CD4-positive, alpha-beta T cell treated with Interleukin-2 at 100 ng/mL for 4 hours (primary cell): Measurements from ENCODE around the gene CNPY4.

Source experiments
- DNase-seq: peaks from one replicate; pipeline ENCODE4 v3.0.0-alpha.2; 2020; ENCODE audit warnings: low spot score

CNPY4 gene

DNA sequence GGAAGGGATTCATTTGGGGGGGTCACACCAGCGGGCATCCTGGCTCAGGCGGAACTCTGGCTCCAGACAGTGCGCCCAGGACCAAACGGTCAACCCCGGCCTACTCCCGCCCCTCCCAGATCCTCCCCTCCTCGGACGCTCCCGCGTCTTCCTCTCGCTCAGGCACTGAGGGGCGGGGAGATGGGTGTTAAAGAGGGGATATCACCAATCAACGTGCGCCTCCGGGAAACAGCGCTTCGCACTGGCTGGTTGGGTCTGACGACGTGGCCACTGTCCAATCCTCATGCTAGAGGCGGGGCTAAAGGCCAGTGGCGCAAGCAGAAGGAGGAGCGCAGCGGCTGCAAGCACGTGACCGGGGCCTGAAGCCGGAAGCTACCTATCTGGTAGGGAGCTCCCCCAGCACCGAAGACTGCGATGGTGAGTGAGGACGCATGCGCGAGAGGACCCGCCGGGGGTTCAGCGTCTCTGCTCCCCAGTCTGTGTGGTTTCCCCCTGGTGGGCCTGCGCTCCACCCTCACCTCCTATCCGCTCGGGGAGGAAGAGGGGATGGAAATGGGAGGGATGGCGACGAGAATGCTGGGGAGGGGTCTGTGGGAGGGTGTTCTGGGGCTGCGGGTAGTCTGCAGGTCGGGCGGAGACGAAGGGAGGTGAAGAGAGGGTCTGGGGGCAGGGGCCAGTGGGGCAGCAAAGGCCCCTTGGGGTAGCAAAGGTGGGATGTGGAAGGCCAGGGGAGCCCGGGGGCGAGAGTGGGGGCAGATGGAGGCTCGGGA lies 29.3 kb downstream of the CNPY4 start, which contains the start of gene LAMTOR4:
TSS of gene LAMTOR4 (plus strand) at position 360 of the 770 bp plus-strand sequence. CDS start at position 415, 55 bp downstream.
- DNase-seq: peak; percentile 98

DNA sequence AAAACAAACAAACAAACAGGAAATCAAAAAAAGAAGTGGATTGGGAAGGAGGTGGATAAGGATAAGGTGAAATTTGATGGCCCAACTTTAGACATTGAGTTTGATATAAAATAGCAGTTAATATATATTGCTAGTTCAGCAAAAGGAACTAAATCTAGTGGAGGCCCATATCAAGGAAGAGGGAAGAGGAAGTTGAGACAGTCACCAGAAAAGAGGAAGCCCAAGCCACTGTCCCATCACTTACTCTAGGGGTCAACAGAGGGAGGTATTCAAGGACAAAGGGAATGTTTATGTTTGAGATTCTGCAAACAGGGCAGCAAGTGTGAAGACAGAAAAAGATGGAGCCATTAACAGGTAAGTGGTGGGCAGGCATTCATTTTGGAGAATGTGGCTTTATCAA lies 33.0 kb downstream of the CNPY4 start:
- no peak for DNase-seq

DNA sequence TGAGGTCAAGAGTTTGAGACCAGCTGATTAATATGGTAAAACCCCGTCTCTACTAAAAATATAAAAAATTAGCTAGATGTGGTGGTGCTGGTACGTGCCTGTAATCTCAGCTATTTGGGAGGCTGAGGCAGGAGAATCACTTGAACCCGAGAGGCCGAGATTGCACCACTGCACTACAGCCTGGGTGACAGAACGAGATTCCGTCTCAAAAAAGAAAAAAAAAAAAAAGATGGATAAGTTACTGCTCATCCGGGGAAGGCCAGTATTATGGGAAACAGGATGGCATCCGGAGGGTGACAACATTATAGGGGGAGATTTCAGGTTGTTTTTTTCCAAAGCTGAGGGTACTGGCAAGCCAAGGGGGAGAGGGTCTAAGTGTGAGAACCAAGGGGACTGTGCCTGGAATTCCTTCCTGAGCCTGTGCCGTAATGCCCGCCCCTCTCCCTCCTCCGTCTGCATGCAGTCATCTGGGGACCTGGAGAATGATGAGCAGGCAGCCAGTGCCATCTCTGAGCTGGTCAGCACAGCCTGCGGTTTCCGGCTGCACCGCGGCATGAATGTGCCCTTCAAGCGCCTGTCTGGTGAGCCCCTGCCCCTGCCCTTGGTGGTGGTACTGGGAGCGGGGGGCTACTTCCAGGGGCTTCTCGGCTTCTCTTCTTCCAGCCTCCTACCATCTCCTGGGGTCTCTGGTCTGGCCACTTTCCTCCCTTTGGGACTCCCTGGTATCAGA lies 33.7 kb downstream of the CNPY4 start:
- no peak for DNase-seq

DNA sequence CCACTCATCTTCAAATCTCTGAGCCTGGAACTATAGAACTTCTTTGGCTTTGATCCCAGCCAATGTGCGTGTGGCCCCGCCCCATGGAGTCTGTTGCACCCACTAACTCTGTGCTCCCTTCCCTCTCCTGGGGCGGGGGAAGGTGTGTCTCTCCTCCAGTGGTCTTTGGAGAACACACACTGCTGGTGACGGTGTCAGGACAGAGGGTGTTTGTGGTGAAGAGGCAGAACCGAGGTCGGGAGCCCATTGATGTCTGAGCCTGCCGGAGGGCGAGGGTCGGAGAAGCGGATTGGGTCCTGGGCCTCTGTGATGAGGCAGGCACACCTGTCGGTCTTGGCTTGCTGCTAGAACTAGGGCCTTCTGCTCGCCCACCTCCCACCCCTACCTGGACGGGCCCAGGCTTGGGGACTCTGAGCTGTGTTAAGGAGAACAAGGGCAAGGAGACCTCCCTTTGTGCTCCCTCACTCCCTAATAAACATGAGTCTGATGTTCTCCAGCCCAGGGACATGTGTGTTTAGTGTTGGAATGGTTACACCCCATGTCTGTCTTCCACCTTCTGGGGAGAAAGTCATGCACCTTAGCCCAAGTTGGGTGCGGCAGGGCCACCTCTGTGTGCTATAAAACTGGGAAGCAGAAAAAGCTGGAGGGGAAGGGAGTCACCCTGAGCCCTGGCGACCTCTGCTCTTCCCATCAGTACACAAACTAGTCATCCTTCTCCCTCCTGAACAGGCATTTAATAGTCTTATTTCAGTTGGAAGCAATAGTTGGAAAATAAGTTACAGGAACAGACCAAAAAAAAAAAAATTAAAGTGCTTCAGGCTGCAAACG lies 34.5 kb downstream of the CNPY4 start:
- DNase-seq: no peak

- DNase-seq: no peak
These were observed 35.4 kb downstream of the CNPY4 start for GRCh38 chr7:100154651-100155491.

GRCh38 chr7:100155553-100156317 lies 36.3 kb downstream of the CNPY4 start:
- no peak for DNase-seq

DNA sequence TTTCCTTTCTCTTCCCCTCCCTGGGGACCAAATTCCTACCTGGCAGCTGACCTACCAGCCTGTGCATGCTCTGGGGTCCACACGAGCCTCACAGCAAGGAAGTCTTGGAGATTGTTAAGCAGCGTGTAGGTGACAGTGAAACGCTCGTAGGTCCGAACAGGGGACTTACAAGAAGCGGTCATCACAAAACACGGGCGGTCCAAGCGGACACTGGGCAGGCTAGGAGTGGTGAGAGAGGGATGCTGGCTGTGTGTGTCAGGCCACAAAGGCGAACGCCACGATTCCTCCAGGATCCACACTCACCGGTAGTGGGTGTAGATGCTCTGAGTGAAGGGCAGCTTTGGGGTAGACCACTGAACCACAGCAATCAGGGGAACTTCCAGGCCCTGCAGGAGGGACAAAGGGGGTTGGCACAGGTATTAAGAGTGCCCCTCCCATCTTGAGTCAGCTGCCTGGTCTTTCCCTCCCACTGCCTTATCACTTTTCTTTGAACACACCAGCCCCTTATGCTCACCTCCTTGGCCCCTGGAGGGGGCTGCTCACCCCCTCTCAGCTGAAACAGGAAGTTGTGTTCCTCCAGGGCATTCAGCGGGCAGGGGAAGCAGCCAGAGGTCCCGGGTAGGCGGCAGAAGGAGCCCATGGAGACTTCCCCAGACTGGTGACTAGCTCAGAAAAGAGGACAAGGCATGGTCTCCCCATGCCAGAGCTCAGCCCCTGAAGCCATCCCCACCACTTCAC lies 37.1 kb downstream of the CNPY4 start:
- DNase-seq: peak; percentile 43

DNA sequence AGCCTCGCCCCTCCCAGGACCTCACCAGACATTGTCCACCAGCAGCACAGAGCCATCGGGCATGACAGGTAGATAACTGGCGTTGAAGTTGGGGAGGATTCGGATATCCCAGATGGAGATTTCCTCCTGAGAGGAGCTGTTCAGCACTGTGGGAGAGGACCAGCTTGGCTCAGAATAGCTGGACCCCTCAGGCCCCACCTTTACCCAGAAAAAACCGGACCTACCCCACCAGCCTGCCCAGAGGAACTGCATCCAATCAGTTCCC lies 37.6 kb downstream of the CNPY4 start:
- DNase-seq: no peak

GRCh38 chr7:100157334-100158228 lies 38.1 kb downstream of the CNPY4 start:
- no peak for DNase-seq

- DNase-seq: peak; percentile 88
These were observed 39.0 kb downstream of the CNPY4 start, which contains the start of gene TRAPPC14 for GRCh38 chr7:100158229-100159098. TSS of gene TRAPPC14 (minus strand) at chr7:100158723. CDS start at chr7:100158499, 224 bp downstream.

DNA sequence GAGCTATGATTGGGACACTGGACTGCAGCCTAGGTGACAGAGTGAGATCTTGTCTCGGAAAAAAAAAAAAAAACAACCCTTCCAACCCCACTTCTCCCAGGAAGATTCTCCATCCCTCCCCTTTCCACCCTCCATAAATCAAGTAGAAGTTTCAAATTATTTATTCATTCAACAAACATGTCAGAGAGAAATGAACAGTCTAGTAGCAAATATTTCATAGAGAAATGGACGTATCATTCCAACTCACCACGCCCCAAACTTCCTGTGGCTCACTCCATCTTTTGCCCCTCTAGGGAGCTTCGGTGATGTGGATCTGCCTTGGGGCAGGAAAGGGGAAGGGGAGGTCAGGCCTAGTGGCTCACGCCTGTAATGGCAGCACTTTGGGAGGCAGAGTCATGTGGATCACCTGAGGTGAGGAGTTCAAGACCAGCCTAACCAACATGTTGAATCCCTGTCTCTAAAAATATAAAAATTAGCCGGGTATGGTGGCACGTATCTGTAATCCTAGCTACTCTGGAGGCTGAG lies 39.7 kb downstream of the CNPY4 start:
- DNase-seq: no peak

DNA sequence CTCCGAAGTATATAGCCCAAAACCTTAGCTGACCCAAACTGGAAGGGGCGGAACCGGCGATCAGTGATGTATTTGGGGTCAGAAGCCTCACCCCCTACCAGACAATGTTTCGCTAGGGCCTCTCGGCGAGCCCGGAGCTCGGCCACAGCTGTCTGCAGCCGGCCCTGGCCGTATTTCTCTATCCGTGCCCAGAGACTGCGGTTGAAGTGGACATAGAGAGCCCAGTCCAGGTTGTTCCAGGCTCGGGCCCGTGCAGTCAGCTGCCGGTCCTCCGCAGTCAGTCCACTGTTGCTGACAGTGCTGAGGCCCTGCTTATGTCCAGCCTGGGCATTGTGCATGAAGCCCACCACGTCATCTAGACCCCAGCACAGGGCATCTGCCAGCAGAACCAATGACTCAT lies 40.6 kb downstream of the CNPY4 start:
- no peak for DNase-seq

DNA sequence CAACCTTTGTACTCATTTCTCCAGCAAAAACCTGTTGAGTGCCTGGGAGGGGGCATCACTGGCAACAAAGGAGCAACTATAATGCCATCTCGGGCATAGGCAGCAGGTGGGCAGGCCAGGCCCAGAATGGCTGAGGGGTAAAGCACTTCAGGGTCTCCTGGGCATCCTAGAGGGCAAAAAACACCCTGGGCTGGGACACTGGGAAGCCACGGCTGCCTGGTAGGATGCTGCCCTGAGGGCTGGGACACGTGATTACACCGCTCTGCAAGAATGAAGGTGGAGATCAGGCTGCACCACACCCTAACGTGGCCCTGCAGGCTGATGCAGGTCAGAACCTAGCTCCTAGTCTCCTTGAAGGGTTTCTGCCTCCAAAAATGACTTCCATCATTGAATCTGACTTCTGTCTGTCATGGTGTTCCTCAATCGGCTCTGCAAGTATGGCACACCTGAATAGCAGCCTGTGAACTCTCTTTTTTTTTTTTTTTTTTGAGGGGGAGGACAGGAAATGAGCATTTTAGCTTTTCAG lies 43.6 kb downstream of the CNPY4 start:
- peak; percentile 16 for DNase-seq

GRCh38 chr7:100163871-100164270 lies 44.4 kb downstream of the CNPY4 start:
- DNase-seq: no peak

DNA sequence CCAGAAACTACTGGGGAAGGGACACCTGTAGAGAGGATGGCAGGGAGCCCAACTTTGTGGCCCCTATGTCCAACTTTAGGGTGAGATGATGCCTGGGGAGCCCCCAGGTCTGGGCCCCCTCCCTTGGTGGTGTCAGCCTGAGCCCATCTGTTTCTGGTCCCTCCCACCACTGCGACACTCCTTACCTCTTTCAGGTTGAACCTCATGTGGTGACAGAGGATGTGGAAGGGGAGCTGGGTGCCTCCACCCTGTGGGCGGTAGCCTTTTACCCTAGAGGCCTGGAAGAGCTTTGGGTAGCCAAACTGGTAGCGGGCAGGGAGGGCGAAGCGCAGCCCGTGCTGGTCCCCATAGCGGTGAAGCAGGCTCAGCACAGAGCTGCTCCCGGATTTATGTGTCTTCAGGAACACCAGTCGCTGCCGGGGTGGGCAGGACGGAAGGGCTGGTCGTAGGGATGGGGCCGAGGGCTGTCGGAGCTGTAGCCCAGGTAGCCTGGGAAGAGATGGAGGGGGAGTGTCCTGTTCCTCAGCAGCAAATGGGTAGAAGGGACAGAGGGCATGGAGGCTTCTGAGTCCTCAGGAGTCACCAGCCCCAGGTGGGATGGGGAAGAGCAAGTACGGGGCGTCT lies 47.0 kb downstream of the CNPY4 start:
- peak; percentile 39 for DNase-seq

DNA sequence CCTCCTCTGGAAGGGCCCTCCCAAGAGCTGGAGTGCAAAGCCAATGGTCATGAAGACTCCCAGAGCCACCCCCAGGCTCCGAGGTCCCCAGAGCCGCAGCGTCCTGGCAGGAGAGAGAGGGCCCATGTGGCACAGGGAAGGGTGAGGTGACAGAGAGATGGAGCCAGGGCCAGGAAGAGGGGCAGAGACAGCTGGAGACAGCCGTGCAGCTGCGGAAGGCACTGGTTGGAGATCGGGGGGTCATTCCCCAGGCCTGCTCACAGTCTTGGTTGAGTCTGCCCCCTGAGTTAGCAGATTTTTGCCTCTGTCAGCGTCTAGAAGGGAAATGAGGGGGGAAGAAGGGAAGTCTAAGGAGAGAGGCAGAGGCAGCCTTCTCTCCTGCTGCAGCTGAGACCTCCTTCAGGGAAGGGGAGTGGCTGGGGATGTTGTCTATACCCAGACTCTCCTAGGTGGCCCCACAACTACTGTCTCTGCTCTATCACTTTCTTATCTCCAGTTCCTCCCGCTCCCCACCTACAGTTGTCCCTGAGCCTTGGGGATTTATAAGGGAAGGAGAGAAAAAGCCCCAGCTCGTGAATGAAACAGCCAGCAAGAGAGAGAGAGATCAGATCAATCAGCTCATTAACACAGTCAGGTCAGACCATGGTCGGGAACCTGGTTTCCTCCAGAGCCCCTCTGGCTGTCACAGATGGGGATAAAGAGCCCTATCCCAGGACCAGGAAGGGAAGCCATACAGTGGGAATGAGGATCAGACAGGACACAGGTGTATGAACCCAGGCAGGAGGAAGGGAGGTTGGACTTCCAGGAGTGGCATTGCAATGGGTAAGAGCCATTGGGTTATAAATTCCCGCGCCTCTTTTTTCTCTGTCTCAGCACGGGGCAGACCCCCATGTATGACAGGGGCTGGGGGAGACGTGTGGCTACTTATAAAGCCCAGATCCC lies 47.8 kb downstream of the CNPY4 start:
- no peak for DNase-seq
